Activated CD4-positive, alpha-beta T cell treated with anti-CD3 and anti-CD28 coated beads, Interleukin-10, Interleukin-2, amounts not matched to agents 100 ng/mL and 50 ng/mL, durations not matched to agents 16 hours and 8 hours (primary cell): Measurements from ENCODE around the gene KAT8.
"Not testable (repeated sequence)": the region's sequence is repeated elsewhere in the genome, so short reads cannot be mapped to it uniquely, and the experiment has no call there.

Experiments
- DNase-seq: peaks from one replicate; pipeline ENCODE4 v3.0.0-alpha.2; 2020

The KAT8 gene

GRCh38 chr16:31149894-31150890, 32.7 kb downstream of the KAT8 start, which contains the start of gene PRSS36:
Gene PRSS36 (minus strand): TSS chr16:31150066. CDS start chr16:31150035, 31 bp downstream.
- DNase-seq = no peak

DNA sequence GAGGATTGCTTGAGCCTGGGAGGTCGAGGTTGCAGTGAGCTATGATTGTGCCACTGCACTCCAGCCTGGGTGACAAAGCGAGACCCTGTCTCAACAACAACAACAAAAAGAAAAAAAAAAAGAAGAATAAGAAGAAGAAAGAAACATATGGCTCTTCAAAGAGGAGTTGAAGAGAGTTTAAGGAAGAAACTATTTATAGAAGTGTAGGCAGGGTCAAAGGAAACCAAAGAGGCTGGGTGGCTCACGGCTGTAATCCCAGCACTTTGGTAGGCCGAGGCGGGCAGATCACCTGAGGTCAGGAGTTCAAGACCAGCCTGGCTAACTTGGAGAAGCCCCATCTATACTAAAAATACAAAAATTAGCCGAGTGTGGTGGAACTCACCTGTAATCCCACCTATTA, 33.5 kb downstream of the KAT8 start:
- not testable (repeated sequence) for DNase-seq

DNA sequence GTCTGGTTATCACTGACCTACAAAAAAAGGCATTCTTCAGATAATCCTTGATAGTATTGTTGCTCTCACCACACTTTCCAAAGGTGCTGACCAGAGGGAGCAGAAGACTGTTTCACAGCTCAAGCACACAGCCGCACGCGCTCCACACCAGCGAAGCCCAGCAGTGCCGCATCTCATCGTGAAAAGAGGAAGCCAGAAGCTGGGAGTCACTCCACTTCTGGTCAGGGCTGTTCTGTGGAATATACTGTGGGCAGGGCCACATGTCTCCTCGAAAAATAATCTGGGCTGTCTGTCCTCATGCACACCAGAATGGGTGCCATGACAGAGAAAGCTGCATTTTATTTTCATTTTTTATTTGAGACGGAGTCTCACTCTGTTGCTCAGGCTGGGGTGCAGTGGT, 39.7 kb downstream of the KAT8 start:
- DNase-seq = no peak

DNA sequence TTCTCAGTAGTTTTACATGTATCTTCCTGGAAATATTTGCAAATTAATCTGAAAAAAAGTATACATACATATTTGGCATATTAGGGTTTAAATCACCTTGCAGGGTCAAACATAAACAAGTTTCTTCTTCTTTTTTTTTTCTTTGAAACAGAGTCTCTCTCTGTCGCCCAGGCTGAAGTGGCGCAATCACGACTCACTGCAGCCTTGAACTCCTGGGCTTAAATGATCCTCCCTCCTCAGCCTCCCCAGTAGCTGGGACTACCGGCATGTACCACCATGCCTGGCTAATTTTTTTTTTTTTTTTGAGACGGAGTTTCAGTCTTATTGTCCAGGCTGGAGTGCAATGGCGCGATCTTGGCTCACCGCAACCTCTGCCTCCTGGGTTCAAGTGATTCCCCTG, 49.9 kb downstream of the KAT8 start:
- no peak for DNase-seq

DNA sequence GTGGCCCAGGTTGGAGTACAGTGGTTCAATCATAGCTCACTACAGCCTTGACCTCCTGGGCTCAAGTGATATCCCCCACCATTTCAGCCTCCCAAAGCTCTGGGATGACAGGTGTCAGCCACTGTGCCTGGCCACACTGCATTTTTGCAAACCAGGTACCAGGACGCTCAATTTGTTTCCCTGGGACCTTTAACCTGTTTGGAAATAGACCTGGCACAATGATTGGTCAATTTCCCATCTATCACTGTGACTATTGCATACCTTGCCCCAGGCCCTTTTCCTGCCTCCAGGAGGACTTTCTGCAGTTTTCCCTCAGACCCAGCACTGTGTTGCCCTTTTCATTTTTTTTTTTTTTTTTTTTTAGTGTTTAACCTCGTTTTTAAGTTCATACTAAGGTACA, 51.4 kb downstream of the KAT8 start:
- DNase-seq = no peak

- not testable (repeated sequence) for DNase-seq
Measured at GRCh38 chr16:31170048-31170447, 52.6 kb downstream of the KAT8 start.

GRCh38 chr16:31177136-31177535, 59.7 kb downstream of the KAT8 start:
- DNase-seq = peak; percentile 68

DNA sequence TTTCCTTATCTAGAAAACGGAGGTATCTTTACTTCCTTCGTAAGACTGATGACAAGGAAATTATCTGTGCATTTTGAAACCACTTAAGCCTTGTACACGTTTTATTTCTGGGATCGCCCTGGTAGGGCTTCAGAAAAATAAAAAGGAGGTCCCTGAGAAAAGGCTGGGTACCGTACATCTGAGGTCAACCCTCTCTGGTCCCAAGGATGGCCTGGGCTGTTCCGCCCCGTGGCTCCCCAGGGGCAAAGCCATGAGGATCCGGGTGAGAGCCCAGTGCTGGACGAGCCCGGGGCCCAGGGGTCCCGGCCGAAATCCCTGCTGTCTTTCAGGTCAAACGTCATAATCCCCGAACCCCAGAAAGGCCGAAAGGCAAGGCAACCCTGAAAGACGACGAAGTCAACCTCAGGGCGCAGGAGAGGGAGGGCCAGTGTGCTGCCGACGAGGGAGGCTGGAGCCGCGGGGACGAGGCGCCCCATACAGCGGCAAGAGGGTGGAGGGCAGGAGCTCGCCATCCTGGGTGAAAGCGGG, 61.8 kb downstream of the KAT8 start:
- no peak for DNase-seq

- peak; percentile 92 for DNase-seq
Measured at GRCh38 chr16:31179747-31180459, 62.4 kb downstream of the KAT8 start, which contains the start of gene FUS. Gene FUS (plus strand): TSS chr16:31180139. CDS start chr16:31180215, 76 bp downstream.
